ENCODE data around the gene OR2W1. TPM values are rescaled to one million over a fixed set of nuclear protein-coding genes. Genes with fewer than 3 reads are reported as not detected.

OR2W1 gene
- polyA plus RNA-seq, 1 of the 3 experiments (the other 2 are of a cell fraction) = not detected

DNA sequence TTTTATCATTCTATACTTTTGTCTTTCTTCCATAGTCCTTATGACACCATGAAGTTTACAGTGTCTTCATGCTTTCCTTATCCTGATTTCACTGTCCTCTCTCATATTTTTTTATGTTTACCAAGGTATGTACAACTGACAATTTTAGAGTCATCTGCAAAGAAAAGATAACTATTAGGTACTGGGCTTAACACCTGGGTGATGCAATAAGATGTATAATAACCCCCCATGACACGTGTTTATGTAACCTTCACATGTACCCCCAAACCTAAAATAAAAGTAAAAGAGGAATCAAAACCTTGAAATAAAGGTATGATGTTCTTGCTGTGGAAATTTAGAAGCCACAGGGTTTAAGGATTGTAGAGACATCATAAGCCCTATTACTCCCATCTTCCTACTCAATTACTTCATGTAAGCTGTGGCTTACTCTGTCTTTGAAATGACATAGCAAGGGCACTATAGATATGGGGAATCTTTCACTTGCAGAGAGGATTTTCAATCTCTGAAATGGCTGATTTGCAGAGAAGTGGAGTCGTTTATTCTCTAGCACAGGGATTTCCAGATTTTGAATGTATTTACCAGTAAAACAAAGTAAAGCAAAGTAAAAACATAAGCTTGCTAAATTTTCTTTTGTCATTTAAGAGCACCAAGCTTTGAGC is 18.9 kb downstream of the OR2W1 start (continued):
- no peak for TF ChIP-seq REST (IDR thresholded peaks at IDR 0.05; ENCODE audit: low read depth, low read length)

- no peak overlapping the region for H3K9ac ChIP-seq
- no peaks in the 10 kb centered on the region for H3K36me3 ChIP-seq (replicated peaks in 1 of 2; ENCODE audit: control insufficient read depth in 1 of 2, insufficient read depth in 2 of 2, low read length in 1 of 2)
- ChIA-PET POLR2A (no interaction called here), CTCF (interaction anchor here (1.6 kb wide), 1 partner anchor 184 kb away, joined by 4 read pairs; no protein-coding TSS in a partner anchor)
- no peaks in the 10 kb centered on the region for H3K79me2 ChIP-seq (ENCODE audit: insufficient read depth)
- DNase-seq = no peak
- TF ChIP-seq PBX3 (IDR thresholded peaks at IDR 0.05) = no peak
- no peak for TF ChIP-seq FOSL2 (IDR thresholded peaks at IDR 0.05; ENCODE audit: borderline replicate concordance, low read depth)
- no peak for TF ChIP-seq RAD21 (IDR thresholded peaks at IDR 0.05; ENCODE audit: low read length)
- no peak for TF ChIP-seq TAF1 (IDR thresholded peaks at IDR 0.05; ENCODE audit: borderline replicate concordance, low read depth, low read length)
- no peak for TF ChIP-seq JUND (IDR thresholded peaks at IDR 0.05)
- no peak for TF ChIP-seq CHD2 (IDR thresholded peaks at IDR 0.05; ENCODE audit: low read length, partially characterized antibody)
- H3K4me1 ChIP-seq (ENCODE audit: control insufficient read depth in 1 of 2, insufficient read depth in 2 of 2, low read depth in 1 of 2, low read length in 1 of 2) = peaks cover 0 to 7% of the 10 kb centered on the region in 2 experiments; a peak in 2 of 4 replicates
- H3K9me2 ChIP-seq = no peaks in the 10 kb centered on the region
- H3K4me2 ChIP-seq = no peak overlapping the region
- H3F3A ChIP-seq (replicated peaks; ENCODE audit: insufficient read depth) = no peaks in the 10 kb centered on the region
- no peaks in the 10 kb centered on the region for H4K20me1 ChIP-seq (ENCODE audit: insufficient read depth)
- WGBS (ENCODE audit: low lambda C conversion rate) = 4% methylated on average over 2 of the region's 2 CpGs
- peaks cover 13% of the 10 kb centered on the region; the same call in 1 of the 2 replicates for H3K27me3 ChIP-seq (ENCODE audit: insufficient read depth)
- H3K27ac ChIP-seq (ENCODE audit: low read depth in 2 of 2, low read length in 1 of 2) = no peak overlapping the region
- no peak overlapping the region for H3K4me3 ChIP-seq (ENCODE audit: low read depth in 2 of 2, low read length in 1 of 2)
- no peaks in the 10 kb centered on the region for H3K9me3 ChIP-seq
- H2AFZ ChIP-seq (ENCODE audit: low read depth) = no peak overlapping the region
Observed at GRCh38 chr6:29021434-29021833, 23.5 kb downstream of the OR2W1 start.

DNA sequence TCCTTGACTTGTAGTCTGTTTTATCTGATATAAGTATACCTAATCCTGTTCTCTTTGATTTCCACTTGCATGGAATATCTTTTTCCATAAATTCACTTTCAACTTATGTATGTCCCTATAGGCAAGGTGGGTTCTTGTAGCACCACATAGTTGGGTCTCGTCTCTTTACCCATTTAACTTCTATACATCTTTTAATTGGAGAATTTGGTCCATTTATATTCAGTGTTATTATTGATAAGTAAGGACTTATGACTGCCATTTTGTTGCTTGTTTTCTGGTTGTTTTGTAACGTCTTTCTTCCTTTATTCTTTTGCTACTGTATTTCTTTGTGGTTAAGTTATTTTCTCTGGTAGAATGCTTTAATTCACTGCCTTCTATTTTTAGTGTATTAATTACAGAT is 25.3 kb downstream of the OR2W1 start:
- H4K20me1 ChIP-seq (ENCODE audit: insufficient read depth) = no peaks in the 10 kb centered on the region
- TF ChIP-seq SIN3A (IDR thresholded peaks at IDR 0.05; ENCODE audit: borderline replicate concordance, low read depth, low read length) = no peak
- no peak for TF ChIP-seq RFX5 (IDR thresholded peaks at IDR 0.05; ENCODE audit: low read length)
- H3K9me3 ChIP-seq = no peaks in the 10 kb centered on the region
- H3K36me3 ChIP-seq (replicated peaks in 1 of 2; ENCODE audit: control insufficient read depth in 1 of 2, insufficient read depth in 2 of 2, low read length in 1 of 2) = no peaks in the 10 kb centered on the region
- H3K9me2 ChIP-seq = no peaks in the 10 kb centered on the region
- DNase-seq = no peak
- peaks cover 13% of the 10 kb centered on the region; the same call in 1 of the 2 replicates for H3K27me3 ChIP-seq (ENCODE audit: insufficient read depth)
- H3K79me2 ChIP-seq (ENCODE audit: insufficient read depth) = no peaks in the 10 kb centered on the region
- peaks cover 0 to 10% of the 10 kb centered on the region in 2 experiments; a peak in 2 of 4 replicates for H3K4me1 ChIP-seq (ENCODE audit: control insufficient read depth in 1 of 2, insufficient read depth in 2 of 2, low read depth in 1 of 2, low read length in 1 of 2)
- CTCF ChIA-PET = interaction anchor here (1.4 to 1.8 kb wide), 3 partner anchors 116 to 182 kb away, joined by 3 to 5 read pairs (median 4); no protein-coding TSS in a partner anchor
- H3F3A ChIP-seq (replicated peaks; ENCODE audit: insufficient read depth) = no peaks in the 10 kb centered on the region
- H3K4me3 ChIP-seq (ENCODE audit: low read depth in 2 of 2, low read length in 1 of 2) = no peak overlapping the region
- POLR2A ChIA-PET = no interaction called here
- 17% methylated on average over 2 of the region's 2 CpGs for WGBS (ENCODE audit: low lambda C conversion rate)
- no peak overlapping the region for H3K27ac ChIP-seq (ENCODE audit: low read depth in 2 of 2, low read length in 1 of 2)
- no peak overlapping the region for H3K4me2 ChIP-seq
- H3K9ac ChIP-seq = no peak overlapping the region
- no peak overlapping the region for H2AFZ ChIP-seq (ENCODE audit: low read depth)
